ENCODE data around the gene CHKA. TPM values are rescaled to one million over a fixed set of nuclear protein-coding genes. Genes with fewer than 3 reads are reported as not detected.

Gene CHKA
- total RNA-seq, 1 experiment from 2014 or later, result 63.0 TPM

DNA sequence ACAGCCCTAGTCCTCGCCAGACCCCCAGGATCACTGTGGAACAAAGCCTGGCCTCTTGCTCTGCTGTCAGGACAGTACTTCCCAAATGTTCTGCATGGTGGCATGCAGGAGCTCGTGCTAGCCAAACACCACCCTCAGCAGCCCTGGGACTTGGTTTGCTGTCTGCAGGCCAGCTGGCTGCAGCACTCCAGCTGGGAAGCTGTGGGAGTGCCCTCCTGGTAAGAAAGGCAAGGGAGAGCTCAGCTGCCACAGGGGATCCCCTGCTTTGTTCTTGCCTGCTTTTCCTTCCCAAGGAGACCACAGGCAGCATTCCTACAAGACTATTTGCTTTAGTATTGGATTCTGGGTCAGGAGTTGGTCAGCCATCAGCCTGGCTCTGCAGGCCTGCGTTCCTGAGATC, 54.4 kb downstream of the CHKA start:
- H4K91ac ChIP-seq (ENCODE audit: insufficient read length, low read depth, low read length), result no peak overlapping the region
- H3K9me3 ChIP-seq (ENCODE audit: control insufficient read depth, low read depth, low read length), result no peaks in the 10 kb centered on the region
- H2BK120ac ChIP-seq (ENCODE audit: low read depth, low read length, poor library complexity, severe bottlenecking), result no peak overlapping the region
- Mint-ChIP-seq H3K36me3 (ENCODE audit: insufficient read depth in 1 of 3, low read depth in 3 of 3) (peaks cover 53 to 98% (median 91%) of the 10 kb centered on the region in 3 experiments), H3K27me3 (ENCODE audit: low read depth) (no peaks in the 10 kb centered on the region), H3K4me1 (no peaks in the 10 kb centered on the region), H3K9me3 (no peaks in the 10 kb centered on the region), H3K27ac (no peak overlapping the region; a peak in 1 of 7 replicates), H3K4me3 (no peak overlapping the region)
- H4K8ac ChIP-seq (replicated peaks; ENCODE audit: insufficient read length, low read depth, low read length), result no peak overlapping the region
- H2AK5ac ChIP-seq (ENCODE audit: insufficient read length, low read length), result no peak overlapping the region
- H3K18ac ChIP-seq (ENCODE audit: insufficient read length, low read depth, low read length), result no peak overlapping the region
- TF ChIP-seq, protein P1, sequence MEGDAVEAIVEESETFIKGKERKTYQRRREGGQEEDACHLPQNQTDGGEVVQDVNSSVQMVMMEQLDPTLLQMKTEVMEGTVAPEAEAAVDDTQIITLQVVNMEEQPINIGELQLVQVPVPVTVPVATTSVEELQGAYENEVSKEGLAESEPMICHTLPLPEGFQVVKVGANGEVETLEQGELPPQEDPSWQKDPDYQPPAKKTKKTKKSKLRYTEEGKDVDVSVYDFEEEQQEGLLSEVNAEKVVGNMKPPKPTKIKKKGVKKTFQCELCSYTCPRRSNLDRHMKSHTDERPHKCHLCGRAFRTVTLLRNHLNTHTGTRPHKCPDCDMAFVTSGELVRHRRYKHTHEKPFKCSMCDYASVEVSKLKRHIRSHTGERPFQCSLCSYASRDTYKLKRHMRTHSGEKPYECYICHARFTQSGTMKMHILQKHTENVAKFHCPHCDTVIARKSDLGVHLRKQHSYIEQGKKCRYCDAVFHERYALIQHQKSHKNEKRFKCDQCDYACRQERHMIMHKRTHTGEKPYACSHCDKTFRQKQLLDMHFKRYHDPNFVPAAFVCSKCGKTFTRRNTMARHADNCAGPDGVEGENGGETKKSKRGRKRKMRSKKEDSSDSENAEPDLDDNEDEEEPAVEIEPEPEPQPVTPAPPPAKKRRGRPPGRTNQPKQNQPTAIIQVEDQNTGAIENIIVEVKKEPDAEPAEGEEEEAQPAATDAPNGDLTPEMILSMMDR (conservative IDR thresholded peaks at IDR 0.05), result no peak
- H3K4me1 ChIP-seq (ENCODE audit: insufficient read depth, low read length), result no peaks in the 10 kb centered on the region
- no peak for DNase-seq
- no peak overlapping the region for H3K14ac ChIP-seq (ENCODE audit: insufficient read depth, low read length)
- H2BK15ac ChIP-seq (ENCODE audit: low read depth, low read length), result no peak overlapping the region
- no peaks in the 10 kb centered on the region for H3K79me1 ChIP-seq (ENCODE audit: insufficient read depth, low read depth, low read length, poor library complexity, severe bottlenecking)
- H3T11ph ChIP-seq (ENCODE audit: low read length), result no peak overlapping the region
- H2BK12ac ChIP-seq (ENCODE audit: insufficient read length, low read depth, low read length), result no peak overlapping the region
- no peak overlapping the region for H2BK5ac ChIP-seq (ENCODE audit: insufficient read length, low read length)
- WGBS (ENCODE audit: extremely low coverage, insufficient read length, low lambda C conversion rate), result no CpG with 5 or more reads among the region's 3 CpGs
- no peaks in the 10 kb centered on the region for H3K79me2 ChIP-seq (ENCODE audit: insufficient read depth, low read length)
- H4K20me1 ChIP-seq (ENCODE audit: control insufficient read depth, insufficient read depth, insufficient read length), result no peaks in the 10 kb centered on the region
- no peaks in the 10 kb centered on the region for H3K27me3 ChIP-seq (ENCODE audit: insufficient read depth, low read length)
- no peak overlapping the region for H3K23ac ChIP-seq (ENCODE audit: insufficient read length, low read depth, low read length)
- H3K56ac ChIP-seq (ENCODE audit: insufficient read length, low read depth, low read length), result no peak overlapping the region
- H3K23me2 ChIP-seq (ENCODE audit: insufficient read length, low read depth, low read length, poor library complexity, severe bottlenecking), result no peaks in the 10 kb centered on the region
- H3K4me2 ChIP-seq (ENCODE audit: insufficient read depth, insufficient read length, low read length), result no peak overlapping the region
- H3K27ac ChIP-seq (ENCODE audit: insufficient read length, low read depth, low read length), result no peak overlapping the region
- no peak overlapping the region for H3K9ac ChIP-seq (ENCODE audit: extremely low read depth, insufficient read length, low read length)
- H2AFZ ChIP-seq (ENCODE audit: low read length), result no peak overlapping the region
- H3K4ac ChIP-seq (ENCODE audit: low read depth, low read length), result no peak overlapping the region
- no peak overlapping the region for H2BK20ac ChIP-seq (ENCODE audit: low read depth, low read length, poor library complexity, severe bottlenecking)
- no peak overlapping the region for H4K5ac ChIP-seq (ENCODE audit: insufficient read length, low read depth, low read length)

All from H9 (cell line).